MCF 10A (cell line): Measurements from ENCODE around the gene CHKA. TPM values are rescaled to one million over a fixed set of nuclear protein-coding genes. Genes with fewer than 3 reads are reported as not detected.
A peak's percentile ranks its signal among the peaks of the same experiment; 100 is the strongest.

Experiments
- BruUV-seq: library from RNA; stranded (reverse); fragments of 400-500 nt; replicated peaks from 2 replicates; lab custom pipeline; 2021; lab: Mats Ljungman, UMichigan
- CTCF ChIA-PET: fragments of 300-600 bp; sonication (Branson Sonifier 250); formaldehyde crosslinking; extraction: SDS; loops from one replicate; lab custom pipeline; 2021; ENCODE audit warnings: antibody characterized with exemption, inconsistent platforms; lab: Yijun Ruan, JAX
- POLR2A ChIA-PET: fragments of 300-600, 350-650 bp; sonication (Branson Sonifier 250); formaldehyde crosslinking; extraction: SDS; loops from one replicate; lab custom pipeline; 2020; ENCODE audit warnings: antibody characterized with exemption, inconsistent platforms; lab: Yijun Ruan, JAX
- DNase-seq: peaks from one replicate; pipeline ENCODE4 v3.0.0-alpha.2; 2018; ENCODE audit not compliant: unreplicated experiment
- H3K27ac Mint-ChIP-seq: one replicate; pipeline ENCODE4 v1.8.0; 2022; ENCODE audit warnings: mild to moderate bottlenecking, low read depth, mixed read lengths; ENCODE audit not compliant: unreplicated experiment
- H3K27me3 Mint-ChIP-seq: one replicate; pipeline ENCODE4 v1.8.0; 2022; ENCODE audit warnings: mixed read lengths; ENCODE audit not compliant: insufficient read depth, unreplicated experiment
- H3K36me3 Mint-ChIP-seq: one replicate; pipeline ENCODE4 v1.8.0; 2022; ENCODE audit warnings: mild to moderate bottlenecking, moderate library complexity, mixed read lengths; ENCODE audit not compliant: insufficient read depth, unreplicated experiment
- H3K4me1 Mint-ChIP-seq: one replicate; pipeline ENCODE4 v1.8.0; 2022; ENCODE audit warnings: mixed read lengths; ENCODE audit not compliant: insufficient read depth, unreplicated experiment
- H3K4me3 Mint-ChIP-seq: one replicate; pipeline ENCODE4 v1.8.0; 2022; ENCODE audit warnings: mild to moderate bottlenecking, moderate library complexity, mixed read lengths; ENCODE audit not compliant: unreplicated experiment
- H3K9me3 Mint-ChIP-seq: one replicate; pipeline ENCODE4 v1.8.0; 2022; ENCODE audit warnings: mixed read lengths; ENCODE audit not compliant: unreplicated experiment
- CTCF ChIP-seq: fragments of 200-600 bp; IDR thresholded peaks from one replicate; pipeline ENCODE4 v1.8.0; 2022; ENCODE audit warnings: antibody characterized with exemption, mild to moderate bottlenecking; ENCODE audit not compliant: unreplicated experiment
- intact Hi-C: fragments of 100-400 bp; cut with micrococcal nuclease; formaldehyde crosslinking; loops from 2 replicates; pipeline ENCODE4 v1.14.1; 2022
- total RNA-seq: library from RNA; stranded (reverse); gene quantifications from 2 replicates; pipeline ENCODE4 v1.2.3, GENCODE V29; 2022

CHKA gene
- total RNA-seq, 1 experiment from 2014 or later = 7.8 TPM

- no peaks in the 10 kb centered on the region for H3K27me3 Mint-ChIP-seq
- ChIA-PET POLR2A (interaction anchor here (0.6 to 1.7 kb wide), 2 partner anchors 12 to 47 kb away, joined by 4 to 6 read pairs; no protein-coding TSS in a partner anchor), CTCF (interaction anchor here (1.0 to 1.5 kb wide), 2 partner anchors 9 to 131 kb away, joined by 3 read pairs; no protein-coding TSS in a partner anchor)
- H3K27ac Mint-ChIP-seq = no peak overlapping the region
- H3K4me3 Mint-ChIP-seq = no peak overlapping the region
- no peaks in the 10 kb centered on the region for H3K4me1 Mint-ChIP-seq
- DNase-seq = no peak
- no TSS peak for BruUV-seq
- intact Hi-C loops = no loop called here
- no peak for TF ChIP-seq CTCF
- peaks cover 73% of the 10 kb centered on the region for H3K36me3 Mint-ChIP-seq
- H3K9me3 Mint-ChIP-seq = no peaks in the 10 kb centered on the region
These were observed 46.3 kb upstream of the CHKA start for GRCh38 chr11:68167474-68167873.

DNA sequence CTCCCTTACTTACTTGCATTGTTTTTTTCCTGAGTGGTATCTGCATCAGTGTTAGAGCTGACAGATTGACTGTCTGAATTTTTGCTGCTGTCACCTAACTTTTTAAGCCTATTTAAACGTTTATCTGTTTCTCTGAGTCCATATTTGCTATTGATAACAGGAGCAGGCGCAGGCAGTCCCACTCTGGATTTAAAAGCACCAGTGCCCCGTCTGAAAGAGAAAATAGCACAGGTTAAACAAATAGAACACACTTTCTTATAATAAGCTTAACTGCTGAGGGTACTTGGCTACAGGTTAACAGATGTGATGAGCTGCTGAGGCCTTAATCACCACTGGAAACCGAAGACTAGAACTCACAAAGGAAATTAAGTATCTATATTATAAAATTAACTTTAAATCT is 45.8 kb upstream of the CHKA start:
- intact Hi-C loops = no loop called here
- Mint-ChIP-seq H3K9me3 (no peaks in the 10 kb centered on the region), H3K27me3 (no peaks in the 10 kb centered on the region), H3K36me3 (peaks cover 72% of the 10 kb centered on the region), H3K4me3 (no peak overlapping the region), H3K27ac (no peak overlapping the region), H3K4me1 (no peaks in the 10 kb centered on the region)
- ChIA-PET POLR2A (interaction anchor here (1.7 kb wide), 1 partner anchor 13 kb away, joined by 6 read pairs; no protein-coding TSS in a partner anchor), CTCF (interaction anchor here (1.0 to 1.5 kb wide), 2 partner anchors 8 to 131 kb away, joined by 3 read pairs; no protein-coding TSS in a partner anchor)
- BruUV-seq = no TSS peak
- no peak for TF ChIP-seq CTCF
- no peak for DNase-seq

GRCh38 chr11:68165601-68166000 is 44.4 kb upstream of the CHKA start:
- Mint-ChIP-seq H3K9me3 (no peaks in the 10 kb centered on the region), H3K4me3 (no peak overlapping the region), H3K4me1 (no peaks in the 10 kb centered on the region), H3K36me3 (peaks cover 67% of the 10 kb centered on the region), H3K27ac (no peak overlapping the region), H3K27me3 (no peaks in the 10 kb centered on the region)
- no peak for TF ChIP-seq CTCF
- BruUV-seq = TSS peak; percentile 8
- no peak for DNase-seq
- intact Hi-C loops = no loop called here
- ChIA-PET CTCF (no interaction called here), POLR2A (no interaction called here)

DNA sequence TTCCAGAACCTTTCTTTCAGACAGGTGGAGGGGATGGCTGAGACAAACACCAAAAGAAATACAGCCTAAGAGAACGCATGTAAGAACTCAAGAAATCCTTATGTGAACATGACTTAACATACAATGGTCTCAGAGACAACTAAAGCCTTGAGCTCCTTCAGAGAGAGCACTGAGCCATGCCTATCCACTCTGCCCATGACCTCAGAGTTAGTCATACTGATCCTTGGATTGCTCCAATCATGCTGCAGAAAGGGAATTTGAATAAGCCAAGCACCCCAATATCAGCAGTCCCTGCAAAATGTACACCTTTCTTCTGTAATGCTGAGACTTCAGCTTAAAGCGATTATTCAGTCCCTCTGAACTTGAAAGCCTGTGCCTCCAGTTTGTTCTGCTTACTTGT is 43.2 kb upstream of the CHKA start:
- peak; percentile 33 for DNase-seq
- Mint-ChIP-seq H3K9me3 (no peaks in the 10 kb centered on the region), H3K27me3 (no peaks in the 10 kb centered on the region), H3K4me1 (peaks cover 4% of the 10 kb centered on the region), H3K36me3 (peaks cover 64% of the 10 kb centered on the region), H3K27ac (no peak overlapping the region), H3K4me3 (no peak overlapping the region)
- TF ChIP-seq CTCF = no peak
- CTCF ChIA-PET = interaction anchor here (0.6 kb wide), 1 partner anchor 432 kb away, joined by 3 read pairs; no protein-coding TSS in a partner anchor
- no TSS peak for BruUV-seq
- POLR2A ChIA-PET = interaction anchor here (1.2 to 1.3 kb wide), 2 partner anchors 12 to 45 kb away, joined by 4 read pairs; no protein-coding TSS in a partner anchor
- intact Hi-C loops = no loop called here
